B cell (primary cell): ENCODE measurements around the gene CCL17.

Source experiments
- CTCF ChIP-seq: fragments of 200-600 bp; IDR thresholded peaks from one replicate; pipeline ENCODE4 v1.8.0; 2022; ENCODE audit warnings: antibody characterized with exemption, mild to moderate bottlenecking
- EZH2 ChIP-seq: IDR thresholded peaks from 2 replicates; pipeline ENCODE4 v1.6.1; 2012; ENCODE audit warnings: borderline replicate concordance, low read depth, mild to moderate bottlenecking, moderate library complexity, low read length; ENCODE audit not compliant: insufficient read depth, poor library complexity, severe bottlenecking

GRCh38 chr16:57355898-57356414, 48.6 kb upstream of the CCL17 start:
- TF ChIP-seq CTCF (no peak), EZH2 (no peak)
